Endothelial cell of umbilical vein (primary cell): ENCODE data around the gene VRTN. TPM values are rescaled to one million over a fixed set of nuclear protein-coding genes. Genes with fewer than 3 reads are reported as not detected.

Source experiments
- BruUV-seq: library from RNA; stranded (reverse); fragments of 400-500 nt; replicated peaks from 2 replicates; lab custom pipeline; 2021; lab: Mats Ljungman, UMichigan
- CTCF ChIA-PET: fragments of 300-600, 350-600 bp; sonication (Branson Sonifier 250); formaldehyde crosslinking; loops from one replicate; lab custom pipeline; 2021; ENCODE audit warnings: antibody characterized with exemption, inconsistent platforms; lab: Charles Lee
- POLR2A ChIA-PET: fragments of 300-600, 350-600 bp; sonication (Branson Sonifier 250); formaldehyde crosslinking; loops from one replicate; lab custom pipeline; 2021; ENCODE audit warnings: antibody characterized with exemption, inconsistent platforms; lab: Charles Lee
- DNase-seq: peaks from one replicate; pipeline ENCODE4 v3.0.0-alpha.2; 2011; ENCODE audit warnings: low read depth, low spot score
- FAIRE-seq: peaks from 2 replicates; lab custom pipeline; 2011; peaks lifted over from hg19 to GRCh38; lab: Jason Lieb, UNC
- H2AFZ ChIP-seq: 2 replicates; pipeline ENCODE4 v1.6.0; 2012; ENCODE audit warnings: low read depth, low read length, control low read depth, inconsistent platforms
- H3K27ac ChIP-seq: 2 replicates; pipeline ENCODE4 v1.5.1; 2011; ENCODE audit warnings: low read depth, mild to moderate bottlenecking, control low read depth, low read length, moderate library complexity; ENCODE audit not compliant: insufficient read depth
- H3K27me3 ChIP-seq, 2 experiments: 2 replicates each; pipeline versions ENCODE4 v1.6.0 to v1.6.1; 2011; ENCODE audit warnings: low read length in 2 of 2, mixed read lengths in 1 of 2; ENCODE audit not compliant: control insufficient read depth in 2 of 2, insufficient read depth in 2 of 2
- H3K36me3 ChIP-seq, 2 experiments: 2 replicates in 1 of 2; 3 replicates in 1 of 2; pipeline ENCODE4 v1.5.1; 2011; ENCODE audit warnings: low read length in 2 of 2, mild to moderate bottlenecking in 1 of 2, moderate library complexity in 1 of 2; ENCODE audit not compliant: control insufficient read depth in 2 of 2, insufficient read depth in 2 of 2; ENCODE audit errors: extremely low read depth in 1 of 2
- H3K4me1 ChIP-seq: 3 replicates; pipeline ENCODE4 v1.5.1; 2011; ENCODE audit warnings: mild to moderate bottlenecking, low read length; ENCODE audit not compliant: control insufficient read depth, insufficient read depth; ENCODE audit errors: extremely low read depth
- H3K4me2 ChIP-seq: 2 replicates; pipeline ENCODE4 v1.6.1; 2011; ENCODE audit warnings: low read length, control low read depth, mixed read lengths; ENCODE audit not compliant: insufficient read depth
- H3K4me3 ChIP-seq, 3 experiments: fragments of 200-600 bp in 1 of 3; sonication (generic), shearing (Covaris generic) in 1 of 3; replicated peaks in 1 of 3; 2 replicates each; pipeline ENCODE4 v1.5.1; 2011 to 2016; ENCODE audit warnings: control low read depth in 3 of 3, low read length in 3 of 3, mild to moderate bottlenecking in 2 of 3, inconsistent platforms in 1 of 3, low read depth in 1 of 3, moderate library complexity in 1 of 3; ENCODE audit not compliant: insufficient read depth in 1 of 3
- H3K79me2 ChIP-seq: 2 replicates; pipeline ENCODE4 v1.6.0; 2012; ENCODE audit warnings: low read length, inconsistent platforms; ENCODE audit not compliant: control insufficient read depth, insufficient read depth
- H3K9ac ChIP-seq: replicated peaks from 2 replicates; pipeline ENCODE3; 2011; ENCODE audit warnings: low read length, control low read depth; ENCODE audit not compliant: insufficient read depth; ENCODE audit errors: extremely low read depth
- H3K9me1 ChIP-seq: replicated peaks from 3 replicates; pipeline ENCODE4 v1.6.0; 2011; ENCODE audit warnings: mild to moderate bottlenecking, low read length; ENCODE audit not compliant: control insufficient read depth, insufficient read depth; ENCODE audit errors: extremely low read depth
- H3K9me3 ChIP-seq: replicated peaks from 2 replicates; pipeline ENCODE4 v1.5.1; 2012; ENCODE audit warnings: low read length, inconsistent platforms; ENCODE audit not compliant: control insufficient read depth, insufficient read depth
- H4K20me1 ChIP-seq: replicated peaks from 2 replicates; pipeline ENCODE3; 2011; ENCODE audit warnings: mild to moderate bottlenecking, low read length; ENCODE audit not compliant: control insufficient read depth, insufficient read depth; ENCODE audit errors: extremely low read depth
- GATA2 ChIP-seq: IDR thresholded peaks from 2 replicates; pipeline ENCODE4 v1.7.0; 2011; ENCODE audit warnings: low read depth, mild to moderate bottlenecking, moderate library complexity, mixed read lengths, low read length; ENCODE audit not compliant: insufficient read length, insufficient read depth
- JUN ChIP-seq: IDR thresholded peaks from 2 replicates; pipeline ENCODE4 v1.6.1; 2011; ENCODE audit warnings: borderline replicate concordance, low read depth; ENCODE audit not compliant: insufficient read length, insufficient read depth
- MYC ChIP-seq: IDR thresholded peaks from one replicate; pipeline ENCODE4 v1.6.1; 2011; ENCODE audit warnings: mild to moderate bottlenecking, low read depth, low read length
- POLR2A ChIP-seq: IDR thresholded peaks from 2 replicates; pipeline ENCODE4 v1.6.1; 2012; ENCODE audit warnings: low read depth, mild to moderate bottlenecking, control low read depth, low read length
- POLR2AphosphoS5 ChIP-seq: IDR thresholded peaks from 2 replicates; pipeline ENCODE4 v1.6.1; 2012; ENCODE audit warnings: low read depth, mild to moderate bottlenecking, control low read depth, low read length, moderate library complexity; ENCODE audit not compliant: insufficient read depth
- dilution Hi-C: fragments of 300-500 bp; cut with MboI; formaldehyde crosslinking; loops from one replicate; pipeline ENCODE4 v1.15.0; 2019; ENCODE audit warnings: low sequenced_read_pairs; ENCODE audit not compliant: extremely low pct_ligation_motif_present
- intact Hi-C: fragments of 100-400 bp; cut with micrococcal nuclease; formaldehyde crosslinking; loops from one replicate; pipeline ENCODE4 v1.10.0; 2022
- polyA plus RNA-seq, 4 experiments: library from polyadenylated mRNA; depleted of rRNA in 3 of 4; stranded (reverse) in 3 of 4; unstranded in 1 of 4; fragments of >200 nt; gene quantifications; 2 replicates each; pipeline versions ENCODE4 v1.2.1 to v1.2.3, GENCODE V29; 2011 to 2012; ENCODE audit warnings: missing spikeins in 1 of 4
- total RNA-seq: library from RNA; stranded (reverse); gene quantifications from 2 replicates; pipeline ENCODE4 v1.2.3, GENCODE V29; 2021
- TF ChIP-seq, protein P1 (sequence below), 2 donors: IDR thresholded peaks; 1 replicate in 1 of 2; 2 replicates in 1 of 2; pipeline ENCODE4 v1.5.1; 2011; ENCODE audit warnings: low read length in 2 of 2, mild to moderate bottlenecking in 2 of 2, moderate library complexity in 2 of 2, control low read depth in 1 of 2, inconsistent platforms in 1 of 2, low read depth in 1 of 2; ENCODE audit not compliant: insufficient read depth in 1 of 2; ENCODE audit errors: extremely low read depth in 1 of 2

The VRTN gene
- total and polyA plus RNA-seq, 2 donors (not counting 3 experiments of a cell fraction or from before 2014, with no cell fraction given): 0.03 TPM; not detected in 1

- no TSS peak for BruUV-seq
- H3K9me1 ChIP-seq: no peaks in the 10 kb centered on the region
- TF ChIP-seq POLR2AphosphoS5 (no peak), MYC (no peak), POLR2A (no peak), JUN (no peak), GATA2 (no peak)
- TF ChIP-seq, protein P1, sequence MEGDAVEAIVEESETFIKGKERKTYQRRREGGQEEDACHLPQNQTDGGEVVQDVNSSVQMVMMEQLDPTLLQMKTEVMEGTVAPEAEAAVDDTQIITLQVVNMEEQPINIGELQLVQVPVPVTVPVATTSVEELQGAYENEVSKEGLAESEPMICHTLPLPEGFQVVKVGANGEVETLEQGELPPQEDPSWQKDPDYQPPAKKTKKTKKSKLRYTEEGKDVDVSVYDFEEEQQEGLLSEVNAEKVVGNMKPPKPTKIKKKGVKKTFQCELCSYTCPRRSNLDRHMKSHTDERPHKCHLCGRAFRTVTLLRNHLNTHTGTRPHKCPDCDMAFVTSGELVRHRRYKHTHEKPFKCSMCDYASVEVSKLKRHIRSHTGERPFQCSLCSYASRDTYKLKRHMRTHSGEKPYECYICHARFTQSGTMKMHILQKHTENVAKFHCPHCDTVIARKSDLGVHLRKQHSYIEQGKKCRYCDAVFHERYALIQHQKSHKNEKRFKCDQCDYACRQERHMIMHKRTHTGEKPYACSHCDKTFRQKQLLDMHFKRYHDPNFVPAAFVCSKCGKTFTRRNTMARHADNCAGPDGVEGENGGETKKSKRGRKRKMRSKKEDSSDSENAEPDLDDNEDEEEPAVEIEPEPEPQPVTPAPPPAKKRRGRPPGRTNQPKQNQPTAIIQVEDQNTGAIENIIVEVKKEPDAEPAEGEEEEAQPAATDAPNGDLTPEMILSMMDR (IDR thresholded peaks at IDR 0.05; ENCODE audit: extremely low read depth in 1 of 2, insufficient read depth in 1 of 2, low read depth in 1 of 2, low read length in 2 of 2): no peak
- H3K9me3 ChIP-seq: no peaks in the 10 kb centered on the region
- H3K9ac ChIP-seq: no peak overlapping the region
- FAIRE-seq (no peak), DNase-seq (no peak)
- no peak overlapping the region for H2AFZ ChIP-seq
- peaks cover 0 to 4% of the 10 kb centered on the region in 2 experiments for H3K27me3 ChIP-seq
- ChIA-PET POLR2A (no interaction called here), CTCF (interaction anchor here (0.7 kb wide), 1 partner anchor 11 kb away, joined by 3 read pairs; no protein-coding TSS in a partner anchor)
- H3K36me3 ChIP-seq: no peaks in the 10 kb centered on the region
- H3K27ac ChIP-seq: no peak overlapping the region
- dilution Hi-C loops: no loop called here
- no peak overlapping the region for H3K4me3 ChIP-seq
- H4K20me1 ChIP-seq: no peaks in the 10 kb centered on the region
- intact Hi-C loops: no loop called here
- no peaks in the 10 kb centered on the region for H3K79me2 ChIP-seq
- no peaks in the 10 kb centered on the region for H3K4me1 ChIP-seq
- H3K4me2 ChIP-seq: no peak overlapping the region
These were observed 44.6 kb downstream of the VRTN start for GRCh38 chr14:74392616-74393570.
